Esophagus squamous epithelium (tissue), 5 donors: Measurements from ENCODE around the gene USH2A. TPM values are rescaled to one million over a fixed set of nuclear protein-coding genes. Genes with fewer than 3 reads are reported as not detected.

ENCODE experiments used
- DNase-seq: peaks from one replicate; lab custom pipeline; 2025; lab: John Stamatoyannopoulos, UW
- H3K27ac ChIP-seq, 4 donors: fragments of 200-600 bp; sonication (generic); one replicate each; pipeline ENCODE4 v1.5.1; 2016 to 2019; ENCODE audit warnings: mild to moderate bottlenecking in 1 of 4
- H3K27me3 ChIP-seq, 4 donors: fragments of 200-600 bp; sonication (generic); 1 replicate in 3 of 4; 2 replicates in 1 of 4; pipeline versions ENCODE4 v1.5.1 to v1.6.0; 2017 to 2021; ENCODE audit warnings: antibody characterized with exemption in 1 of 4
- H3K36me3 ChIP-seq, 3 donors: fragments of 200-600 bp; sonication (generic); one replicate each; pipeline ENCODE4 v1.5.1; 2016 to 2019
- H3K4me1 ChIP-seq, 3 donors: fragments of 200-600 bp; sonication (generic); one replicate each; pipeline ENCODE4 v1.5.1; 2017 to 2019
- H3K4me3 ChIP-seq, 4 donors: fragments of 200-600 bp; sonication (generic); 1 replicate in 3 of 4; 2 replicates in 1 of 4; pipeline ENCODE4 v1.5.1; 2016 to 2019; ENCODE audit warnings: mild to moderate bottlenecking in 2 of 4, moderate library complexity in 1 of 4
- H3K9me3 ChIP-seq, 3 donors: fragments of 200-600 bp; sonication (generic); one replicate each; pipeline ENCODE4 v1.5.1; 2016 to 2019
- CTCF ChIP-seq, 6 experiments: fragments of 450-650 bp in 4 of 6; fragments of 200-600 bp in 2 of 6; sonication (generic) in 2 of 6; IDR thresholded peaks; one replicate each; pipeline ENCODE4 v1.5.1; 2016 to 2019; ENCODE audit warnings: antibody characterized with exemption in 6 of 6, mild to moderate bottlenecking in 4 of 6, moderate library complexity in 4 of 6
- POLR2A ChIP-seq, 4 donors: fragments of 450-650 bp; IDR thresholded peaks; one replicate each; pipeline ENCODE4 v1.6.1; 2017; ENCODE audit warnings: antibody characterized with exemption in 4 of 4, mild to moderate bottlenecking in 4 of 4, moderate library complexity in 3 of 4
- WGBS, 2 donors: methylation state at CpG; one replicate each; pipeline ENCODE4 v1.1.5; 2018; 5-methylcytosine and 5-hydroxymethylcytosine counted together
- intact Hi-C: fragments of 100-400 bp; cut with DNase I; formaldehyde crosslinking; loops from one replicate; pipeline ENCODE4 v1.15.0; 2022
- total RNA-seq, 4 donors: library from RNA; depleted of rRNA; stranded (reverse); fragments of >200 nt; gene quantifications; one replicate each; pipeline ENCODE4 v1.1.0, GENCODE V29; 2016
- donor health status: DM: yes; HTN: yes; CAD: no.

The USH2A gene
- total RNA-seq, 4 donors from 2014 or later: under 0.01 TPM; not detected in 3

DNA sequence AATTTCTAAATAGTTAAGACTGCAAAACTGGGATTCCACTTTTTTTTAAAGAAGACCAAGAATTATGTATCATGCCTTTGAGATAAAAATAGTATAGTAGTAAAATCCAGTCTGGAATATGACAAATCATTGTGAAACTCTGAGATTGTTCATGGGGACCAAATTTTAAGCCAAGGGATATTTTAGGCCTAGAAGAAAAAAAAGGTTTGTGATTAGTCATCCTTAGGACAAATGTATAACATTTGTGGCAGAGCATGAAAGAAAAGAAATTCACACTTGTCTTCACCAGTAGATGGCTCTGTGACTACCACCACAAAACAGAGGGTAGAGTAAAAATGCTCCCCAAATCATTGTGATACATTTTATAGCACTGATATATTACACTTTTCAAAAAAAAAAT is 630.1 kb downstream of the USH2A start:
- Histone ChIP-seq H3K9me3 (no peaks in the 10 kb centered on the region), H3K4me3 (no peak overlapping the region), H3K4me1 (no peaks in the 10 kb centered on the region), H3K27me3 (no peaks in the 10 kb centered on the region), H3K36me3 (no peaks in the 10 kb centered on the region), H3K27ac (no peak overlapping the region)
- DNase-seq: no peak
- TF ChIP-seq POLR2A (IDR thresholded peaks at IDR 0.05): no peak
- TF ChIP-seq CTCF (IDR thresholded peaks at IDR 0.05): no peak
- intact Hi-C loops: no loop called here

DNA sequence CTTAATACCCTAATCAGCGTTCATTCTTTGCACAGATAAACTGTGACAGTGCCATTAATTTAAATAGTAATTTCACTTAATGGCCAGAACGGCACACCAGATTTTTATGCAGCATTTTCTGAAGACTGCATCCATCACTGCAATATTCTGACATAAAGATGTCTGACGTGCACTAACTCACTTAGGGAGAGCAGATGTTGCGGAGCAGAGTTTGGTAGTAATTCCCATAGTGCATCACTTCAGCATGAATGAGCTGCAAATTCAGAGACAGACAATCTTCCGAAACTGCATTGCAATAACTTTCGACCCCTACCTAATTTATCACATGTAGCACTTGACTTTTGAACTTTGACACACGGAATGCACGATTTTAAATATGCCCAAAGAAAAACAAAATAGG is 630.8 kb downstream of the USH2A start:
- Histone ChIP-seq H3K27me3 (no peaks in the 10 kb centered on the region), H3K4me1 (no peaks in the 10 kb centered on the region), H3K9me3 (no peaks in the 10 kb centered on the region), H3K4me3 (no peak overlapping the region), H3K36me3 (no peaks in the 10 kb centered on the region), H3K27ac (no peak overlapping the region)
- no peak for TF ChIP-seq POLR2A (IDR thresholded peaks at IDR 0.05)
- no peak for TF ChIP-seq CTCF (IDR thresholded peaks at IDR 0.05)
- intact Hi-C loops: no loop called here
- DNase-seq: no peak
- WGBS, 2 donors: 55 to 56% methylated on average over 8 of the region's 8 CpGs

- WGBS, 2 donors: 86 to 93% methylated on average over 3 of the region's 3 CpGs
- intact Hi-C loops: no loop called here
- TF ChIP-seq POLR2A (IDR thresholded peaks at IDR 0.05) (no peak), CTCF (IDR thresholded peaks at IDR 0.05) (no peak)
These were observed 633.3 kb downstream of the USH2A start for GRCh38 chr1:215789981-215790380.

GRCh38 chr1:215786997-215787396 is 636.3 kb downstream of the USH2A start:
- Histone ChIP-seq H3K4me3 (no peak overlapping the region), H3K9me3 (no peaks in the 10 kb centered on the region), H3K4me1 (no peaks in the 10 kb centered on the region), H3K27me3 (no peaks in the 10 kb centered on the region), H3K27ac (no peak overlapping the region), H3K36me3 (no peaks in the 10 kb centered on the region)
- intact Hi-C loops: no loop called here
- no peak for DNase-seq
- TF ChIP-seq POLR2A (IDR thresholded peaks at IDR 0.05) (no peak), CTCF (IDR thresholded peaks at IDR 0.05) (no peak)

More at GRCh38 chr1:215789981-215790380, 633.3 kb downstream of the USH2A start:
- H3K36me3 ChIP-seq: no peaks in the 10 kb centered on the region
- no peak for DNase-seq
- H3K27me3 ChIP-seq: no peaks in the 10 kb centered on the region
- no peaks in the 10 kb centered on the region for H3K9me3 ChIP-seq
- no peak overlapping the region for H3K27ac ChIP-seq
- no peaks in the 10 kb centered on the region for H3K4me1 ChIP-seq
- no peak overlapping the region for H3K4me3 ChIP-seq

- TF ChIP-seq POLR2A (IDR thresholded peaks at IDR 0.05): no peak
- TF ChIP-seq CTCF (IDR thresholded peaks at IDR 0.05): no peak
- intact Hi-C loops: no loop called here
- no peaks in the 10 kb centered on the region for H3K9me3 ChIP-seq
- H3K27ac ChIP-seq: no peak overlapping the region
- H3K27me3 ChIP-seq: no peaks in the 10 kb centered on the region
- no peak for DNase-seq
- no peaks in the 10 kb centered on the region for H3K4me1 ChIP-seq
- no peak overlapping the region for H3K4me3 ChIP-seq
- no peaks in the 10 kb centered on the region for H3K36me3 ChIP-seq
These were observed 642.6 kb downstream of the USH2A start for GRCh38 chr1:215780641-215781040.
